GM13977 (cell line): ENCODE results near the gene NAA20.

Source experiments
- DNase-seq: peaks from one replicate; pipeline ENCODE4 v3.0.0; 2012; ENCODE audit warnings: low spot score
- in situ Hi-C: fragments of 300-500 bp; cut with MboI; formaldehyde crosslinking; loops from one replicate; pipeline ENCODE4 v1.12.0; 2022; ENCODE audit warnings: low sequenced_read_pairs, low pct_unique_long_range_greater_than_20kb, mixed read lengths, inconsistent platforms; ENCODE audit not compliant: unreplicated experiment
- TF ChIP-seq, protein P1 (sequence below): IDR thresholded peaks from 2 replicates; pipeline ENCODE4 v1.5.1; 2012; ENCODE audit warnings: mild to moderate bottlenecking, control low read depth; ENCODE audit not compliant: insufficient read depth; ENCODE audit errors: extremely low read depth, missing control alignments

The NAA20 gene

GRCh38 chr20:19990850-19991249, 26.3 kb upstream of the NAA20 start:
- TF ChIP-seq, protein P1, sequence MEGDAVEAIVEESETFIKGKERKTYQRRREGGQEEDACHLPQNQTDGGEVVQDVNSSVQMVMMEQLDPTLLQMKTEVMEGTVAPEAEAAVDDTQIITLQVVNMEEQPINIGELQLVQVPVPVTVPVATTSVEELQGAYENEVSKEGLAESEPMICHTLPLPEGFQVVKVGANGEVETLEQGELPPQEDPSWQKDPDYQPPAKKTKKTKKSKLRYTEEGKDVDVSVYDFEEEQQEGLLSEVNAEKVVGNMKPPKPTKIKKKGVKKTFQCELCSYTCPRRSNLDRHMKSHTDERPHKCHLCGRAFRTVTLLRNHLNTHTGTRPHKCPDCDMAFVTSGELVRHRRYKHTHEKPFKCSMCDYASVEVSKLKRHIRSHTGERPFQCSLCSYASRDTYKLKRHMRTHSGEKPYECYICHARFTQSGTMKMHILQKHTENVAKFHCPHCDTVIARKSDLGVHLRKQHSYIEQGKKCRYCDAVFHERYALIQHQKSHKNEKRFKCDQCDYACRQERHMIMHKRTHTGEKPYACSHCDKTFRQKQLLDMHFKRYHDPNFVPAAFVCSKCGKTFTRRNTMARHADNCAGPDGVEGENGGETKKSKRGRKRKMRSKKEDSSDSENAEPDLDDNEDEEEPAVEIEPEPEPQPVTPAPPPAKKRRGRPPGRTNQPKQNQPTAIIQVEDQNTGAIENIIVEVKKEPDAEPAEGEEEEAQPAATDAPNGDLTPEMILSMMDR, result no peak
- DNase-seq, result no peak
- in situ Hi-C loops, result loop anchor here (10.0 kb wide), 1 partner anchor 206 kb away; no protein-coding TSS in a partner anchor

- in situ Hi-C loops, result loop anchor here (10.0 kb wide), 1 partner anchor 207 kb away; no protein-coding TSS in a partner anchor
- TF ChIP-seq, protein P1, result no peak
- no peak for DNase-seq
Measured at GRCh38 chr20:19991308-19991707, 25.9 kb upstream of the NAA20 start.

DNA sequence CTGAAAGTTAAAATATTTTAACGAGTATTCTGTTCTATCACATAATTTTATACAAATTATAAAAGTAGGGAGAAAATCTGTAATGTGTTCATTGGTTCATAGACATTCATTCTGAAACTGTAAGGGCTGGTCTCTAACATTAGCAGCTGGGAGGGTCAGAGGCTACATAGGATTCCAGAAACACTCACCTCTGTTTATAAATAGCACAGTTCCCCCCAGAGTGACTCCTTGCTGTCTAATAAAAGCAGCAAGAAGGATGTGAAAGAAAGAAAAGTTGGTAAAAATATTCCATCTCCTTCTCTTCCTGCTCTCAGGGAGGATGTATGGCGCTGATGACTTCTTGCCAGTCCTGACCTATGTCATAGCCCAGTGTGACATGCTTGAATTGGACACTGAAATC, 25.3 kb upstream of the NAA20 start:
- no peak for DNase-seq
- TF ChIP-seq, protein P1, result no peak
- in situ Hi-C loops, result loop anchor here (10.0 kb wide), 1 partner anchor 207 kb away; no protein-coding TSS in a partner anchor

GRCh38 chr20:19992996-19993908, 23.9 kb upstream of the NAA20 start:
- TF ChIP-seq, protein P1, result no peak
- no peak for DNase-seq
- in situ Hi-C loops, result loop anchor here (10.0 kb wide), 1 partner anchor 208 kb away; no protein-coding TSS in a partner anchor

DNA sequence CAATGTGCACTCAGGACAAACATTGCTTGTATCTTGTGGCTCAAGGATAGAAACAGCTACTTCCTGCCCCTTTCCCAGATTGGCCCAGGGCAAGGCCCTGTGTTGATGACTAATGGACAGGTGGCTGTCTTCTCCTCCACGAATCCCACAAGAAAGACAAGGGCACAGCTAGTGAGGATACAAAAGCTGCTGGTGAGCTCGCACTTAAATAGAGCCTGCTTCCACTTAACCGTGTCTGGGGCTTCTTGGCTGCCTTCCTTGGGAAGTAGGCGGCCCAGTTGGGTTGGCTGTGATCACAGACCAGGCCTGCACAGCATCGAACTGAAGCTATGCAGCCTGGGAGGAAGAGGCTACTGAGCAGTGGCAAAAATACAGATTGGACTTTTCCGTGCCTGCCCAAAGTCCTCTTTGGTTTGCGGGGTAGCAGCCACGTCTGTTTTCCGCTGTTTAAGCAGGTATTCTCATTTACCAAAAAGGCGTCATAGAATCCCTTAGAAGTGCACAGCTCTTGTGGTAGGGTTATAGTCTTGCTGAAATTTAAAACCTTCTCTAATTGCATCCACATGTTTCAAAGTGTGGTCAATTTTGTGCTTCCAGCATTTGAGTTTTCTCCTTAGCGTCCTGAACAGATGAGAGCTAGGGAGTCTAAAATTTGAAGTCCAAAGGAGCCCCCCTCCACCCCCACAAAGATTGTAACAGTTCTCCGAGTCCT, 23.0 kb upstream of the NAA20 start:
- TF ChIP-seq, protein P1, result no peak
- in situ Hi-C loops, result loop anchor here (10.0 kb wide), 1 partner anchor 209 kb away; no protein-coding TSS in a partner anchor
- DNase-seq, result no peak

DNA sequence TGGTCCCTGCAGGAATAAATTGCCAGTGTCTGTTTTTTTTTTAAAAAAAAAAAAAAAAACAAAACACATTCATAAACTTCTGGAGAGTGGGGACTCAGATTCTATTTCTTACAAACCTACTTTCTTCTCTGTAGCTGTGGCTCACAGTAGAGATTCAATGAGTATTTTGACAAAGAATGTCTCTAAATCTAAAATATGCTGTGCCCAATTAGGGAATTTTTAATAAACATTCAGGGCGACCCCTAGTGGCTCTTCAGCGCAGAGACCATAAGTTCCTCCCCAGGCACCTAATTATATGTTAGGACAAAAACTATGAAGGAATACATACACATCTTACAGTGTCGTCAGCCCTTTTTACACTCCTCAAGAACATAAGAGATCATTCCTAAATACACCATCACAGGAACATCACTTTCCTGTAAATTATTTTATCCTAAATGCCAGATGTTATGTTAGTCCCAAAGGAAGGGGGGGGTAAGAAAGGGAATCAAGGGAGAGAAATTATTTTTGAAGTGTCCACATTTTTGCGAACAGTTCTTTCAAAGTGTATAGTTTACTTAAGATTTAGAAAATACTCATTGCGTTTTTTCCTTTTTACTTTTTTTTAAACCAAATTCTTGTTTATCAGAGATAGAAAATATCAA, 21.8 kb upstream of the NAA20 start:
- DNase-seq, result peak; percentile 62

More for the DNA sequence above, 21.8 kb upstream of the NAA20 start:
- in situ Hi-C loops, result loop anchor here (10.0 kb wide), 1 partner anchor 211 kb away; no protein-coding TSS in a partner anchor
- TF ChIP-seq, protein P1, result peak; percentile 82
